GM12874 (cell line): ENCODE measurements around the gene MT1HL1.

ENCODE experiments used
- CTCF ChIP-seq: IDR thresholded peaks from 2 replicates; pipeline ENCODE4 v1.5.1; 2011; ENCODE audit warnings: low read depth, mild to moderate bottlenecking, control low read depth, low read length, moderate library complexity; ENCODE audit not compliant: insufficient read depth

MT1HL1 gene

GRCh38 chr1:236975461-236975860, 28.8 kb downstream of the MT1HL1 start:
- no peak for TF ChIP-seq CTCF

GRCh38 chr1:236966636-236967035, 37.6 kb downstream of the MT1HL1 start:
- no peak for TF ChIP-seq CTCF

GRCh38 chr1:236963920-236964319, 40.3 kb downstream of the MT1HL1 start:
- TF ChIP-seq CTCF = no peak

GRCh38 chr1:236959112-236959511, 45.1 kb downstream of the MT1HL1 start:
- TF ChIP-seq CTCF = no peak

GRCh38 chr1:236957235-236957634, 47.0 kb downstream of the MT1HL1 start:
- no peak for TF ChIP-seq CTCF
